K562 (cell line): ENCODE data around the gene TTLL8. TPM values are rescaled to one million over a fixed set of nuclear protein-coding genes. Genes with fewer than 3 reads are reported as not detected.

Experiments used
- ATAC-seq: fragments of 200-7000 bp; cut with Tn5 transposase; 3 replicates; pipeline ENCODE4 v1.9.1; 2020; ENCODE audit warnings: moderate library complexity
- BruUV-seq: library from RNA; stranded (reverse); fragments of 400-500 nt; replicated peaks from 2 replicates; lab custom pipeline; 2021; lab: Mats Ljungman, UMichigan
- CTCF ChIA-PET: fragments of 300-600 bp; formaldehyde crosslinking; extraction: SDS; loops from one replicate; lab custom pipeline; 2021; ENCODE audit warnings: low intra/inter-chr PET ratio; lab: Yijun Ruan, JAX
- POLR2A ChIA-PET: fragments of 300-600, 350-650 bp; sonication (Branson Sonifier 250); formaldehyde crosslinking; extraction: SDS; loops from one replicate; lab custom pipeline; 2021; ENCODE audit warnings: antibody characterized with exemption, inconsistent platforms; lab: Yijun Ruan, JAX
- DNase-seq, 4 experiments: peaks; one replicate each; pipeline versions ENCODE4 v3.0.0 to v3.0.0-alpha.2; 2011 to 2018; ENCODE audit warnings: low spot score in 3 of 4, mixed read lengths in 3 of 4; ENCODE audit errors: extremely low read depth in 1 of 4
- FAIRE-seq: peaks from 2 replicates; lab custom pipeline; 2011; peaks lifted over from hg19 to GRCh38; lab: Jason Lieb, UNC
- H2AFZ ChIP-seq: 2 replicates; pipeline ENCODE4 v1.6.0; 2011; ENCODE audit warnings: low read depth, low read length, control low read depth, inconsistent platforms
- H3K27ac ChIP-seq: fragments of 200-600 bp; 3 replicates; pipeline ENCODE4 v1.8.0; 2011; ENCODE audit warnings: low read depth, mild to moderate bottlenecking, control low read depth, inconsistent platforms, low read length, moderate library complexity, mixed read lengths; ENCODE audit errors: extremely low read depth
- H3K27me3 ChIP-seq, 2 experiments: fragments of 300-600 bp in 1 of 2; 2 replicates in 1 of 2; 3 replicates in 1 of 2; pipeline versions ENCODE4 v1.6.0 to v1.8.0; 2011; ENCODE audit warnings: inconsistent platforms in 2 of 2, low read length in 2 of 2, mild to moderate bottlenecking in 1 of 2, mixed read lengths in 1 of 2, moderate library complexity in 1 of 2; ENCODE audit not compliant: control insufficient read depth in 2 of 2, insufficient read depth in 2 of 2
- H3K36me3 ChIP-seq: fragments of 300-600 bp; 3 replicates; pipeline ENCODE4 v1.8.0; 2011; ENCODE audit warnings: mild to moderate bottlenecking, low read length, inconsistent platforms; ENCODE audit not compliant: control insufficient read depth, insufficient read depth
- H3K4me1 ChIP-seq, 2 experiments: fragments of 200-600 bp in 1 of 2; replicated peaks in 1 of 2; 2 replicates in 1 of 2; 3 replicates in 1 of 2; pipeline versions ENCODE4 v1.5.1 to v1.8.0; 2011; ENCODE audit warnings: inconsistent platforms in 2 of 2, low read length in 2 of 2, mild to moderate bottlenecking in 1 of 2, mixed read lengths in 1 of 2, moderate library complexity in 1 of 2; ENCODE audit not compliant: control insufficient read depth in 2 of 2, insufficient read depth in 2 of 2
- H3K4me2 ChIP-seq: 2 replicates; pipeline ENCODE4 v1.6.1; 2011; ENCODE audit warnings: low read length, control low read depth, inconsistent platforms, mixed read lengths; ENCODE audit not compliant: insufficient read depth
- H3K4me3 ChIP-seq: fragments of 200-600 bp; sonication (generic), shearing (Covaris generic); 2 replicates; pipeline ENCODE4 v1.5.1; 2016; ENCODE audit warnings: control low read depth, inconsistent platforms
- H3K79me2 ChIP-seq: fragments of 200-600 bp; 3 replicates; pipeline ENCODE4 v1.8.0; 2011; ENCODE audit warnings: low read length, inconsistent platforms; ENCODE audit not compliant: control insufficient read depth, insufficient read depth
- H3K9ac ChIP-seq, 2 experiments: 2 replicates each; pipeline versions ENCODE4 v1.6.0 to v1.6.1; 2011; ENCODE audit warnings: low read depth in 2 of 2, low read length in 2 of 2, control low read depth in 1 of 2, inconsistent platforms in 1 of 2, mild to moderate bottlenecking in 1 of 2, mixed read lengths in 1 of 2; ENCODE audit not compliant: insufficient read depth in 1 of 2
- H3K9me1 ChIP-seq: one replicate; pipeline ENCODE4 v1.6.0; 2011; ENCODE audit warnings: inconsistent platforms, mild to moderate bottlenecking, low read length, moderate library complexity; ENCODE audit not compliant: control insufficient read depth, insufficient read depth
- H3K9me3 ChIP-seq: replicated peaks from 2 replicates; pipeline ENCODE4 v1.5.1; 2011; ENCODE audit warnings: low read depth, low read length, inconsistent platforms; ENCODE audit not compliant: control insufficient read depth, insufficient read depth
- H4K20me1 ChIP-seq: replicated peaks from 2 replicates; pipeline ENCODE4 v1.6.1; 2011; ENCODE audit warnings: low read length, inconsistent platforms, mixed read lengths; ENCODE audit not compliant: control insufficient read depth, insufficient read depth
- BCL6 ChIP-seq: fragments of 250-450 bp; sonication (Bioruptor Pico); IDR thresholded peaks from 2 replicates; pipeline ENCODE4 v1.4.0; 2020
- CSDE1 ChIP-seq, 2 experiments: fragments of 450-650 bp; IDR thresholded peaks; 2 replicates each; pipeline ENCODE4 v1.6.1; 2016; ENCODE audit warnings: mild to moderate bottlenecking in 1 of 2
- EGR1 ChIP-seq: fragments of 450-650 bp; conservative IDR thresholded peaks from 2 replicates; pipeline ENCODE4 v1.6.1; 2017; ENCODE audit warnings: mild to moderate bottlenecking
- HDAC1 ChIP-seq, 2 experiments: fragments of 450-650 bp; IDR thresholded peaks; 2 replicates each; pipeline ENCODE4 v1.6.1; 2016 to 2017; ENCODE audit warnings: inconsistent platforms in 1 of 2, mild to moderate bottlenecking in 1 of 2, moderate library complexity in 1 of 2
- IFI16 ChIP-seq: fragments of 250-450 bp; sonication (Bioruptor Pico); IDR thresholded peaks from 2 replicates; pipeline ENCODE4 v2.1.2; 2022; ENCODE audit warnings: mild to moderate bottlenecking, inconsistent platforms
- MXI1 ChIP-seq: IDR thresholded peaks from 2 replicates; pipeline ENCODE4 v1.6.1; 2011; ENCODE audit warnings: low read depth, mild to moderate bottlenecking, improper control_type of control experiment, low read length
- PURB ChIP-seq: sonication (generic); formaldehyde crosslinking; IDR thresholded peaks from 2 replicates; pipeline ENCODE4 v1.9.0; 2021; ENCODE audit warnings: low read depth, mild to moderate bottlenecking, missing genetic modification reagents
- RBM25 ChIP-seq: fragments of 200-400 bp; formaldehyde crosslinking; IDR thresholded peaks from 2 replicates; pipeline ENCODE4 v1.6.1; 2018; ENCODE audit warnings: low read length, low read depth, moderate library complexity; ENCODE audit not compliant: severe bottlenecking
- SLC30A9 ChIP-seq: fragments of 250-450 bp; sonication (Bioruptor Pico); IDR thresholded peaks from 2 replicates; pipeline ENCODE4 v1.8.0; 2022; ENCODE audit warnings: mild to moderate bottlenecking, moderate library complexity
- SMC3 ChIP-seq: conservative IDR thresholded peaks from 2 replicates; pipeline ENCODE4 v1.6.1; 2011; ENCODE audit warnings: low read depth, low read length, improper control_type of control experiment; ENCODE audit not compliant: insufficient read depth
- TAL1 ChIP-seq: fragments of 450-650 bp; IDR thresholded peaks from 2 replicates; pipeline ENCODE4 v1.6.1; 2016; ENCODE audit warnings: mild to moderate bottlenecking
- TBL1XR1 ChIP-seq, 2 experiments: IDR thresholded peaks; 2 replicates each; pipeline ENCODE4 v1.6.1; 2012; ENCODE audit warnings: improper control_type of control experiment in 2 of 2, low read length in 2 of 2, mild to moderate bottlenecking in 1 of 2
- ZBED1 ChIP-seq: IDR thresholded peaks from 2 replicates; pipeline ENCODE4 v1.6.1; 2014
- ZFP1 ChIP-seq: fragments of 450-650 bp; formaldehyde crosslinking; IDR thresholded peaks from 2 replicates; pipeline ENCODE4 v1.4.0; 2020; ENCODE audit warnings: mild to moderate bottlenecking, mixed read lengths
- ZNF717 ChIP-seq: fragments of 250-450 bp; sonication (Bioruptor Pico); IDR thresholded peaks from 2 replicates; pipeline ENCODE4 v1.5.0; 2021
- WGBS: fragments of 100-300 bp; shearing (Covaris generic); methylation state at CpG from one replicate; pipeline ENCODE4 v1.1.6; 2016; ENCODE audit warnings: low coverage, mixed read lengths; ENCODE audit not compliant: insufficient coverage; ENCODE audit errors: missing lambda C conversion rate; 5-methylcytosine and 5-hydroxymethylcytosine counted together
- in situ Hi-C: fragments of 300-500 bp; cut with MboI; formaldehyde crosslinking; loops from 4 replicates; pipeline ENCODE4 v1.15.0; 2018; ENCODE audit warnings: inconsistent platforms, mixed read lengths
- intact Hi-C: fragments of 100-400 bp; cut with micrococcal nuclease; formaldehyde crosslinking; loops from 2 replicates; pipeline ENCODE4 v1.14.2; 2022
- polyA plus RNA-seq, 8 experiments: library from polyadenylated mRNA; depleted of rRNA in 4 of 8; stranded (reverse) in 5 of 8; unstranded in 3 of 8; fragments of >200 nt; fragmentation: Nextera tagmentation in 2 of 8; fragmentation: Illumina TruSeq in 1 of 8; extraction: Ambion mirVana in 2 of 8; extraction: Trizol in 1 of 8; gene quantifications; 2 replicates each; pipeline versions ENCODE4 v1.2.1 to v1.2.3, GENCODE V29; 2011 to 2014; ENCODE audit warnings: inconsistent platforms in 1 of 8, missing spikeins in 1 of 8
- total RNA-seq, 7 experiments: library from RNA; depleted of rRNA in 6 of 7; stranded (reverse); fragments of >200 nt in 6 of 7; fragmentation: Illumina TruSeq in 2 of 7; extraction: Trizol in 2 of 7; gene quantifications; 2 replicates each; pipeline versions ENCODE4 v1.2.1 to v1.2.3, GENCODE V29; 2011 to 2021; ENCODE audit warnings: low replicate concordance in 1 of 7
- TF ChIP-seq, protein P1 (sequence below): fragments of 250-450 bp; sonication (Bioruptor Pico); IDR thresholded peaks from 2 replicates; pipeline ENCODE4 v1.6.1; 2021; ENCODE audit warnings: mild to moderate bottlenecking
- TF ChIP-seq, protein P2 (sequence below): fragments of 450-650 bp; conservative IDR thresholded peaks from 2 replicates; pipeline ENCODE4 v1.6.1; 2016; ENCODE audit warnings: missing genetic modification characterization, low read depth, mild to moderate bottlenecking, control low read depth, missing compliant biosample characterization
- TF ChIP-seq, protein P3 (sequence below): fragments of 450-650 bp; IDR thresholded peaks from 2 replicates; pipeline ENCODE4 v1.6.1; 2016; ENCODE audit warnings: mild to moderate bottlenecking
- TF ChIP-seq, protein P4 (sequence below): fragments of 250-450 bp; sonication (Bioruptor Pico); IDR thresholded peaks from 2 replicates; pipeline ENCODE4 v1.8.0; 2022; ENCODE audit warnings: inconsistent platforms, mild to moderate bottlenecking, moderate library complexity, borderline replicate concordance

Gene TTLL8
- total and polyA plus RNA-seq, 9 of the 15 experiments (the other 6 are each of a cell fraction or from before 2014, with no cell fraction given): not detected

DNA sequence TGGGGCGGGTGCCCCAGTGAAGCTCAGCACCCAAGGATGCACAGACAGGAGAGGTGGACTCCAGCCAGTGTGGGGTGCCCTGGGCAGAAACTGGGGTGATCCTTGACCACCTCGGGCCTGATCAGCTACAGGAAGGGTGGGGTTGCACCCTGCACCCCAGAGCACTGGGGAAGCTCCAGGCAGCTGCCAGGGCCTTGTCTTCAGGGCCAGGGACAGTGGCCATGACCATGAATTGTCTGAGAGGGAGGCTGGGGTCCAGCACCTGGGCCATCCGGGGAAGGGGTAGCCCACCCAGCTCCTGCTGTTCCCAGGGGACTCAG is 63.1 kb downstream of the TTLL8 start:
- DNase-seq: no peak
- BruUV-seq: no TSS peak
- no peak overlapping the region for H3K27ac ChIP-seq
- H3K4me2 ChIP-seq: no peak overlapping the region
- H3K79me2 ChIP-seq: no peaks in the 10 kb centered on the region
- H4K20me1 ChIP-seq: no peaks in the 10 kb centered on the region
- peaks cover 3% of the 10 kb centered on the region; the same call in 1 of the 2 replicates for H3K9me3 ChIP-seq
- H3K4me1 ChIP-seq: peaks cover 0 to 65% of the 10 kb centered on the region in 2 experiments; a peak in 3 of 5 replicates
- 17% methylated on average over 2 of the region's 3 CpGs for WGBS
- in situ Hi-C loops (no loop called here), intact Hi-C loops (no loop called here)
- ChIA-PET POLR2A (no interaction called here), CTCF (no interaction called here)
- no peak overlapping the region for H2AFZ ChIP-seq
- TF ChIP-seq RBM25 (no peak), MXI1 (no peak), CSDE1 (IDR thresholded peaks at IDR 0.05) (no peak), SLC30A9 (no peak), TBL1XR1 (IDR thresholded peaks at IDR 0.05; ENCODE audit: low read length in 2 of 2) (no peak), ZFP1 (CRISPR knock-in tag) (no peak), IFI16 (CRISPR knock-in tag) (no peak), ZNF717 (CRISPR knock-in tag) (no peak), PURB (CRISPR knock-in tag) (no peak), HDAC1 (IDR thresholded peaks at IDR 0.05) (no peak), ZBED1 (no peak), TAL1 (no peak), SMC3 (no peak), EGR1 (no peak), BCL6 (CRISPR knock-in tag) (no peak)
- TF ChIP-seq, protein P1, sequence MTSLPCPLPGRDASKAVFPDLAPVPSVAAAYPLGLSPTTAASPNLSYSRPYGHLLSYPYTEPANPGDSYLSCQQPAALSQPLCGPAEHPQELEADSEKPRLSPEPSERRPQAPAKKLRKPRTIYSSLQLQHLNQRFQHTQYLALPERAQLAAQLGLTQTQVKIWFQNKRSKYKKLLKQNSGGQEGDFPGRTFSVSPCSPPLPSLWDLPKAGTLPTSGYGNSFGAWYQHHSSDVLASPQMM: no peak
- TF ChIP-seq, protein P2, sequence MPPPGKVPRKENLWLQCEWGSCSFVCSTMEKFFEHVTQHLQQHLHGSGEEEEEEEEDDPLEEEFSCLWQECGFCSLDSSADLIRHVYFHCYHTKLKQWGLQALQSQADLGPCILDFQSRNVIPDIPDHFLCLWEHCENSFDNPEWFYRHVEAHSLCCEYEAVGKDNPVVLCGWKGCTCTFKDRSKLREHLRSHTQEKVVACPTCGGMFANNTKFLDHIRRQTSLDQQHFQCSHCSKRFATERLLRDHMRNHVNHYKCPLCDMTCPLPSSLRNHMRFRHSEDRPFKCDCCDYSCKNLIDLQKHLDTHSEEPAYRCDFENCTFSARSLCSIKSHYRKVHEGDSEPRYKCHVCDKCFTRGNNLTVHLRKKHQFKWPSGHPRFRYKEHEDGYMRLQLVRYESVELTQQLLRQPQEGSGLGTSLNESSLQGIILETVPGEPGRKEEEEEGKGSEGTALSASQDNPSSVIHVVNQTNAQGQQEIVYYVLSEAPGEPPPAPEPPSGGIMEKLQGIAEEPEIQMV: no peak
- TF ChIP-seq, protein P3, sequence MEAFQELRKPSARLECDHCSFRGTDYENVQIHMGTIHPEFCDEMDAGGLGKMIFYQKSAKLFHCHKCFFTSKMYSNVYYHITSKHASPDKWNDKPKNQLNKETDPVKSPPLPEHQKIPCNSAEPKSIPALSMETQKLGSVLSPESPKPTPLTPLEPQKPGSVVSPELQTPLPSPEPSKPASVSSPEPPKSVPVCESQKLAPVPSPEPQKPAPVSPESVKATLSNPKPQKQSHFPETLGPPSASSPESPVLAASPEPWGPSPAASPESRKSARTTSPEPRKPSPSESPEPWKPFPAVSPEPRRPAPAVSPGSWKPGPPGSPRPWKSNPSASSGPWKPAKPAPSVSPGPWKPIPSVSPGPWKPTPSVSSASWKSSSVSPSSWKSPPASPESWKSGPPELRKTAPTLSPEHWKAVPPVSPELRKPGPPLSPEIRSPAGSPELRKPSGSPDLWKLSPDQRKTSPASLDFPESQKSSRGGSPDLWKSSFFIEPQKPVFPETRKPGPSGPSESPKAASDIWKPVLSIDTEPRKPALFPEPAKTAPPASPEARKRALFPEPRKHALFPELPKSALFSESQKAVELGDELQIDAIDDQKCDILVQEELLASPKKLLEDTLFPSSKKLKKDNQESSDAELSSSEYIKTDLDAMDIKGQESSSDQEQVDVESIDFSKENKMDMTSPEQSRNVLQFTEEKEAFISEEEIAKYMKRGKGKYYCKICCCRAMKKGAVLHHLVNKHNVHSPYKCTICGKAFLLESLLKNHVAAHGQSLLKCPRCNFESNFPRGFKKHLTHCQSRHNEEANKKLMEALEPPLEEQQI: no peak
- TF ChIP-seq, protein P4, sequence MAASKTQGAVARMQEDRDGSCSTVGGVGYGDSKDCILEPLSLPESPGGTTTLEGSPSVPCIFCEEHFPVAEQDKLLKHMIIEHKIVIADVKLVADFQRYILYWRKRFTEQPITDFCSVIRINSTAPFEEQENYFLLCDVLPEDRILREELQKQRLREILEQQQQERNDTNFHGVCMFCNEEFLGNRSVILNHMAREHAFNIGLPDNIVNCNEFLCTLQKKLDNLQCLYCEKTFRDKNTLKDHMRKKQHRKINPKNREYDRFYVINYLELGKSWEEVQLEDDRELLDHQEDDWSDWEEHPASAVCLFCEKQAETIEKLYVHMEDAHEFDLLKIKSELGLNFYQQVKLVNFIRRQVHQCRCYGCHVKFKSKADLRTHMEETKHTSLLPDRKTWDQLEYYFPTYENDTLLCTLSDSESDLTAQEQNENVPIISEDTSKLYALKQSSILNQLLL: no peak
- no peak overlapping the region for H3K4me3 ChIP-seq
- H3K9ac ChIP-seq: no peak overlapping the region; a peak in 1 of 4 replicates
- H3K27me3 ChIP-seq: no peaks in the 10 kb centered on the region
- no peaks in the 10 kb centered on the region for H3K36me3 ChIP-seq
- H3K9me1 ChIP-seq: no peaks in the 10 kb centered on the region
- no peak for FAIRE-seq
- no peak for ATAC-seq
